Tibial artery (tissue), 4 donors: ENCODE measurements around the gene LRRC26.

Experiments
- DNase-seq, 2 donors: peaks; one replicate each; pipeline ENCODE4 v3.0.0-alpha.2; 2019
- H3K27ac ChIP-seq, 2 donors: fragments of 200-600 bp; sonication (generic) in 1 of 2; 1 replicate in 1 of 2; 2 replicates in 1 of 2; pipeline ENCODE4 v1.5.1; 2018 to 2019; ENCODE audit warnings: mild to moderate bottlenecking in 1 of 2
- H3K27me3 ChIP-seq, 2 donors: fragments of 200-600 bp; sonication (generic) in 1 of 2; one replicate each; pipeline versions ENCODE4 v1.5.1 to v1.6.0; 2016 to 2019
- H3K36me3 ChIP-seq, 3 donors: fragments of 200-600 bp; sonication (generic) in 2 of 3; one replicate each; pipeline ENCODE4 v1.5.1; 2016 to 2019; ENCODE audit warnings: mild to moderate bottlenecking in 2 of 3
- H3K4me1 ChIP-seq, 4 donors: fragments of 200-600 bp; sonication (generic) in 2 of 4; 1 replicate in 3 of 4; 2 replicates in 1 of 4; pipeline ENCODE4 v1.5.1; 2016 to 2019
- H3K4me3 ChIP-seq, 2 donors: fragments of 200-600 bp; sonication (generic) in 1 of 2; 1 replicate in 1 of 2; 2 replicates in 1 of 2; pipeline ENCODE4 v1.5.1; 2018 to 2019; ENCODE audit warnings: mild to moderate bottlenecking in 2 of 2
- H3K9me3 ChIP-seq, 3 donors: fragments of 200-600 bp; sonication (generic) in 1 of 3; one replicate each; pipeline ENCODE4 v1.5.1; 2016 to 2019
- CTCF ChIP-seq, 2 experiments: fragments of 200-600 bp in 1 of 2; fragments of 450-650 bp in 1 of 2; IDR thresholded peaks; one replicate each; pipeline ENCODE4 v1.5.1; 2017 to 2019; ENCODE audit warnings: antibody characterized with exemption in 2 of 2, mild to moderate bottlenecking in 1 of 2, moderate library complexity in 1 of 2
- intact Hi-C: fragments of 100-400 bp; cut with DNase I; formaldehyde crosslinking; loops from one replicate; pipeline ENCODE4 v1.15.0; 2023; ENCODE audit warnings: low total_unique reads

LRRC26 gene

DNA sequence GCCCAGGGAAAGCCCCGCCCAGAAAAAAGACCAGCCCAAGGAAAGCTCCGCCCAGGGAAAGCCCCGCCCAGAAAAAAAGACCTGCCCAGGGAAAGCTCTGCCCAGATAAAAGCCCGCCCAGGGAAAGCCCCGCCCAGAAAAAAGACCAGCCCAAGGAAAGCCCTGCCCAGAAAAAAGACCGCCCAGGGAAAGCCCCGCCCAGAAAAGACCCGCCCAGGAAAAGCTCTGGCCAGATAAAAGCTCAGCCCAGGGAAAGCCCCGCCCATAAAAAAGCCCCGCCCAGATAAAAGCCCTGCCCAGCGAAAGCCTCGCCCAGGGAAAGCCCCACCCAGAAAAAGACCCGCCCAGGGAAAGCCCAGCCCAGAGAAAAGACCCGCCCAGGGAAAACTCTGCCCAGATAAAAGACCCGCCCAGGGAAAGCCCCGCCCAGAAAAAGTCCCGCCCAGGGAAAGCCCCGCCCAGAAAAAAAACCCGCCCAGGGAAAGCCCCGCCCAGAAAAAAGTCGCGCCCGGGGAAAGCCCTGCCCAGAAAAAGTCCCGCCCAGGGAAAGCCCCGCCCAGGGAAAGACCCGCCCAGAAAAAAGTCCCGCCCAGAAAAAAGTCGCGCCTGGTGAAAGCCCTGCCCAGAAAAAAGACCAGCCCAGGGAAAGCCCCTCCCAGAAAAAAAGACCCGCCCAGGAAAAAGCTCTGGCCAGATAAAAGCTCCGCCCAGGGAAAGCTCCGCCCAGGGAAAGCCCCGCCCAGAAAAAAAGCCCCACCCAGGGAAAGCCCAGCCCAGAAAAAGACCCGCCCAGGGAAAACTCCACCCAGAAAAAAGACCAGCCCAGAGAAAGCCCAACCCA, 19.0 kb downstream of the LRRC26 start:
- H3K4me1 ChIP-seq = no peaks in the 10 kb centered on the region
- intact Hi-C loops = no loop called here
- TF ChIP-seq CTCF (IDR thresholded peaks at IDR 0.05) = no peak
- H3K36me3 ChIP-seq = no peaks in the 10 kb centered on the region
- H3K4me3 ChIP-seq = no peak overlapping the region
- no peak overlapping the region for H3K27ac ChIP-seq
- no peak for DNase-seq
- H3K27me3 ChIP-seq = peaks cover 0 to 44% of the 10 kb centered on the region in 2 donors
- H3K9me3 ChIP-seq = no peaks in the 10 kb centered on the region

DNA sequence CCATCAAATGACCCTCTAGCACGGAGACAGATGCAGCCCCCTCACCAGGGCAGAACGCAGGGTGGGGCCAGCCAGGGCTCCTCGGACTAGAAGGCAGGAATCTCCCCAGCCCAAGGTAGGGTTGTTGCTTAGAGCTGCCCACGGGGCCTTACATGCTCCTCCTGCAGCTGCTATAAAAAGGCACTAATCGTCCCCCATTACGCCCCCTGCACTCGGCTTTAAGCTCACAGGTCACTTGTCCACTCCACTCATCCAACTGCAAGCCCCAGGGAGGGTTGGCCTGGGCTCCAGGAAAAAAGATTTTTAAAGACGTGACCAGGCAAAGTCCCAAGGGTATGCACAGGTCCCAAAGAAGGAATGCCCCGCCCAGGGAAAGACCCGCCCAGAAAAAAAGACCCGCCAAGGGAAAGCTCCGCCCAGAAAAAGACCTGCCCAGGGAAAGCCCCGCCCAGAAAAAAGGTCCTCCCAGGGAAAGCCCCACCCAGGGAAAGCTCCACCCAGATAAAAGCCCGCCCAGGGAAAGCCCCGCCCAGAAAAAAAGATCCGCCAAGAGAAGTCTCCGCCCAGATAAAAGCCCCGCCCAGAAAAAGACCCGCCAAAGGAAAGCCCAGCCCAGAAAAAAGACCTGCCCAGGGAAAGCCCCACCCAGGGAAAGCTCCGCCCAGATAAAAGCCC, 19.8 kb downstream of the LRRC26 start:
- no peaks in the 10 kb centered on the region for H3K36me3 ChIP-seq
- no peaks in the 10 kb centered on the region for H3K9me3 ChIP-seq
- H3K4me1 ChIP-seq = no peaks in the 10 kb centered on the region
- no peak overlapping the region for H3K27ac ChIP-seq
- no peak for DNase-seq
- intact Hi-C loops = no loop called here
- H3K4me3 ChIP-seq = no peak overlapping the region
- peaks cover 0 to 46% of the 10 kb centered on the region in 2 donors for H3K27me3 ChIP-seq
- TF ChIP-seq CTCF (IDR thresholded peaks at IDR 0.05) = no peak

DNA sequence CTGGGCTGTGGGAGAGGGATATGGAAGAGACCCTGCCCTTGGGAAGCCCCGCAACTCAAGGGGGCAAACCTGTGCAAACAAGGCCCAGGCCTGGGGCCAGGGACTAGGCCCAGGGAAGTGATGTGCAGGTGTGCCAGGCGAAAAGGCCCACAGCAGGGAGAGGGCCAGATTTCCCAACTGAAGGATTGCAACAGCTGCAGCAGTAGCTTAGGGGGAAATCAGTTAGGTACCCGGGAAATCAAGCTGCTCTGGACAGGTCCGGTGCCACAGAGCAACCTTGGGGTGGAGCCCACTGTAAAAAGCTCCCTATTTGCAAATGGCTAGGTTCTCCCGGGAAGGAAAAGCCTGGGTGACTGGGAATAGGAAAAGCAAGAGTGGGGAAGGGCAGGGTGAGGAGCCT, 20.5 kb downstream of the LRRC26 start:
- Histone ChIP-seq H3K36me3 (no peaks in the 10 kb centered on the region), H3K27ac (no peak overlapping the region), H3K4me3 (no peak overlapping the region), H3K4me1 (no peaks in the 10 kb centered on the region), H3K9me3 (no peaks in the 10 kb centered on the region), H3K27me3 (peaks cover 0 to 49% of the 10 kb centered on the region in 2 donors)
- DNase-seq = no peak
- intact Hi-C loops = no loop called here
- no peak for TF ChIP-seq CTCF (IDR thresholded peaks at IDR 0.05)

- intact Hi-C loops = no loop called here
- Histone ChIP-seq H3K36me3 (no peaks in the 10 kb centered on the region), H3K27ac (no peak overlapping the region), H3K4me1 (no peaks in the 10 kb centered on the region), H3K9me3 (no peaks in the 10 kb centered on the region), H3K27me3 (peaks cover 0 to 56% of the 10 kb centered on the region in 2 donors), H3K4me3 (no peak overlapping the region)
- TF ChIP-seq CTCF (IDR thresholded peaks at IDR 0.05) = no peak
- no peak for DNase-seq
Observed at GRCh38 chr9:137148661-137149060, 21.2 kb downstream of the LRRC26 start.

- no peak for TF ChIP-seq CTCF (IDR thresholded peaks at IDR 0.05)
- Histone ChIP-seq H3K9me3 (no peaks in the 10 kb centered on the region), H3K27me3 (peaks cover 0 to 60% of the 10 kb centered on the region in 2 donors), H3K36me3 (no peaks in the 10 kb centered on the region), H3K4me1 (no peaks in the 10 kb centered on the region), H3K4me3 (no peak overlapping the region), H3K27ac (no peak overlapping the region)
- no peak for DNase-seq
- intact Hi-C loops = no loop called here
Observed at GRCh38 chr9:137148242-137148641, 21.6 kb downstream of the LRRC26 start.
